ENCODE results near the gene SMARCB1.

GRCh38 chr22:23803001-23803819 is 16.4 kb downstream of the SMARCB1 start:
- no peak for TF ChIP-seq CTCF (IDR thresholded peaks at IDR 0.05)
- no peak for TF ChIP-seq EZH2 (IDR thresholded peaks at IDR 0.05; ENCODE audit: borderline replicate concordance, insufficient read depth, low read depth, low read length, poor library complexity, severe bottlenecking)
